Esophagus (tissue), 2 donors: ENCODE measurements around the gene TCF15. TPM values are rescaled to one million over a fixed set of nuclear protein-coding genes. Genes with fewer than 3 reads are reported as not detected.

Experiments used
- H3K27ac ChIP-seq, 2 donors: one replicate each; pipeline ENCODE4 v1.5.1; 2013; ENCODE audit warnings: low read depth in 2 of 2, mild to moderate bottlenecking in 2 of 2, inconsistent platforms in 1 of 2, low read length in 1 of 2, moderate library complexity in 1 of 2
- H3K27me3 ChIP-seq, 2 donors: one replicate each; pipeline ENCODE4 v1.6.1; 2013; ENCODE audit warnings: low read length in 2 of 2, control low read depth in 1 of 2, mild to moderate bottlenecking in 1 of 2; ENCODE audit not compliant: insufficient read depth in 2 of 2, control insufficient read depth in 1 of 2
- H3K36me3 ChIP-seq, 2 donors: one replicate each; pipeline ENCODE4 v1.6.1; 2013; ENCODE audit warnings: low read length in 1 of 2; ENCODE audit not compliant: control insufficient read depth in 2 of 2, insufficient read depth in 2 of 2
- H3K4me1 ChIP-seq, 2 donors: one replicate each; pipeline ENCODE4 v1.6.1; 2013; ENCODE audit warnings: low read length in 1 of 2; ENCODE audit not compliant: control insufficient read depth in 2 of 2, insufficient read depth in 2 of 2
- H3K4me3 ChIP-seq, 2 donors: one replicate each; pipeline ENCODE4 v1.5.1; 2013; ENCODE audit warnings: low read length in 2 of 2, mild to moderate bottlenecking in 2 of 2, low read depth in 1 of 2, moderate library complexity in 1 of 2
- H3K9me3 ChIP-seq, 2 donors: one replicate each; pipeline ENCODE4 v1.6.1; 2013; ENCODE audit warnings: mild to moderate bottlenecking in 2 of 2, low read depth in 1 of 2, low read length in 1 of 2, moderate library complexity in 1 of 2; ENCODE audit not compliant: control insufficient read depth in 2 of 2, insufficient read depth in 1 of 2
- WGBS, 2 donors: extraction: QIAGEN DNeasy Blood & Tissue Kit; methylation state at CpG; one replicate each; pipeline ENCODE4 v1.1.7; 2013; 5-methylcytosine and 5-hydroxymethylcytosine counted together
- polyA plus RNA-seq, 2 donors: library from polyadenylated mRNA; stranded (reverse); fragments of 200-250 nt; gene quantifications; one replicate each; pipeline ENCODE4 v1.2.3, GENCODE V29; 2013
- donor health status: healthy with polysubstance abuse.
- donor health status: Bipolar disorder and iron deficiency.

TCF15 gene
- polyA plus RNA-seq, 2 donors, result 0.26 to 0.39 TPM

GRCh38 chr20:602111-602970 is 7.8 kb downstream of the TCF15 start:
- H3K4me1 ChIP-seq, result no peaks in the 10 kb centered on the region
- no peak overlapping the region for H3K4me3 ChIP-seq
- 49 to 62% methylated on average over 8 of the region's 8 CpGs for WGBS, 2 donors
- no peaks in the 10 kb centered on the region for H3K27me3 ChIP-seq
- no peaks in the 10 kb centered on the region for H3K9me3 ChIP-seq
- H3K36me3 ChIP-seq, result no peaks in the 10 kb centered on the region
- H3K27ac ChIP-seq, result no peak overlapping the region

- no peak overlapping the region for H3K4me3 ChIP-seq
- H3K9me3 ChIP-seq, result no peaks in the 10 kb centered on the region
- peaks cover 0 to 2% of the 10 kb centered on the region in 2 donors for H3K4me1 ChIP-seq
- no peaks in the 10 kb centered on the region for H3K36me3 ChIP-seq
- 90 to 92% methylated on average over 6 of the region's 6 CpGs for WGBS, 2 donors
- no peaks in the 10 kb centered on the region for H3K27me3 ChIP-seq
- no peak overlapping the region for H3K27ac ChIP-seq
These were observed 9.4 kb downstream of the TCF15 start for GRCh38 chr20:600736-601135.

GRCh38 chr20:600141-600540 is 10.0 kb downstream of the TCF15 start:
- no peaks in the 10 kb centered on the region for H3K36me3 ChIP-seq
- no peaks in the 10 kb centered on the region for H3K27me3 ChIP-seq
- peaks cover 0 to 2% of the 10 kb centered on the region in 2 donors for H3K4me1 ChIP-seq
- no peak overlapping the region for H3K27ac ChIP-seq
- no peak overlapping the region for H3K4me3 ChIP-seq
- 87 to 93% methylated on average over 2 of the region's 2 CpGs for WGBS, 2 donors
- no peaks in the 10 kb centered on the region for H3K9me3 ChIP-seq

GRCh38 chr20:598133-598850 is 11.8 kb downstream of the TCF15 start:
- no peaks in the 10 kb centered on the region for H3K9me3 ChIP-seq
- no peaks in the 10 kb centered on the region for H3K27me3 ChIP-seq
- 73 to 75% methylated on average over 13 of the region's 13 CpGs for WGBS, 2 donors
- no peaks in the 10 kb centered on the region for H3K36me3 ChIP-seq
- H3K27ac ChIP-seq, result no peak overlapping the region
- no peak overlapping the region for H3K4me3 ChIP-seq
- H3K4me1 ChIP-seq, result peaks cover 0 to 2% of the 10 kb centered on the region in 2 donors

GRCh38 chr20:597560-597959 is 12.5 kb downstream of the TCF15 start:
- no peaks in the 10 kb centered on the region for H3K9me3 ChIP-seq
- WGBS, 2 donors, result 93 to 96% methylated on average over 2 of the region's 2 CpGs

GRCh38 chr20:595330-596308 is 14.5 kb downstream of the TCF15 start:
- peaks cover 0 to 2% of the 10 kb centered on the region in 2 donors for H3K4me1 ChIP-seq
- H3K27ac ChIP-seq, result no peak overlapping the region
- 60 to 64% methylated on average over 22 to 24 of the region's 24 CpGs for WGBS, 2 donors
- H3K4me3 ChIP-seq, result no peak overlapping the region
- no peaks in the 10 kb centered on the region for H3K9me3 ChIP-seq
- H3K36me3 ChIP-seq, result no peaks in the 10 kb centered on the region
- no peaks in the 10 kb centered on the region for H3K27me3 ChIP-seq

More at GRCh38 chr20:597560-597959, 12.5 kb downstream of the TCF15 start:
- Histone ChIP-seq H3K27ac (no peak overlapping the region), H3K27me3 (no peaks in the 10 kb centered on the region), H3K4me3 (no peak overlapping the region), H3K4me1 (peaks cover 0 to 2% of the 10 kb centered on the region in 2 donors), H3K36me3 (no peaks in the 10 kb centered on the region)

GRCh38 chr20:592506-592905 is 17.6 kb downstream of the TCF15 start:
- Histone ChIP-seq H3K4me3 (no peak overlapping the region), H3K9me3 (no peaks in the 10 kb centered on the region), H3K36me3 (no peaks in the 10 kb centered on the region), H3K27me3 (no peaks in the 10 kb centered on the region), H3K4me1 (peaks cover 0 to 2% of the 10 kb centered on the region in 2 donors), H3K27ac (no peak overlapping the region)
- WGBS, 2 donors, result 86 to 87% methylated on average over 7 of the region's 7 CpGs

GRCh38 chr20:591941-592340 is 18.2 kb downstream of the TCF15 start:
- WGBS, 2 donors, result 72 to 74% methylated on average over 5 of the region's 5 CpGs
- H3K9me3 ChIP-seq, result no peaks in the 10 kb centered on the region
- H3K27ac ChIP-seq, result no peak overlapping the region
- H3K4me3 ChIP-seq, result no peak overlapping the region
- peaks cover 0 to 2% of the 10 kb centered on the region in 2 donors for H3K4me1 ChIP-seq
- H3K27me3 ChIP-seq, result no peaks in the 10 kb centered on the region
- no peaks in the 10 kb centered on the region for H3K36me3 ChIP-seq
